HG03060 (cell line): ENCODE measurements around the gene CCNI.
"Not testable (repeated sequence)": the region's sequence is repeated elsewhere in the genome, so short reads cannot be mapped to it uniquely, and the experiment has no call there.

ENCODE experiments used
- ATAC-seq: cut with Tn5 transposase; IDR thresholded peaks from one replicate; pipeline ENCODE4 v1.9.1; 2021; ENCODE audit warnings: low read depth, moderate number of reproducible peaks; ENCODE audit not compliant: unreplicated experiment

The CCNI gene

GRCh38 chr4:77075869-77076799 lies at the start of gene CCNI:
CCNI (minus strand) TSS chr4:77075989; CDS start chr4:77066362, 9,627 bp downstream.
- ATAC-seq: peak; percentile 43

- no peak for ATAC-seq
These were observed 48.8 kb upstream of the CCNI start for GRCh38 chr4:77124576-77124975.

- no peak for ATAC-seq
These were observed 47.6 kb upstream of the CCNI start for GRCh38 chr4:77123411-77123810.

- no peak for ATAC-seq
These were observed 46.9 kb upstream of the CCNI start for GRCh38 chr4:77122656-77123055.

- no peak for ATAC-seq
These were observed 46.0 kb upstream of the CCNI start for GRCh38 chr4:77121736-77122240.

- no peak for ATAC-seq
These were observed 45.2 kb upstream of the CCNI start for GRCh38 chr4:77120886-77121508.

GRCh38 chr4:77117721-77118120 lies 41.9 kb upstream of the CCNI start:
- ATAC-seq: no peak

- ATAC-seq: no peak
These were observed 37.3 kb upstream of the CCNI start for GRCh38 chr4:77113069-77113468.

GRCh38 chr4:77110730-77111129 lies 34.9 kb upstream of the CCNI start:
- ATAC-seq: no peak

GRCh38 chr4:77104791-77105540 lies 29.2 kb upstream of the CCNI start:
- ATAC-seq: no peak

GRCh38 chr4:77104388-77104787 lies 28.6 kb upstream of the CCNI start:
- no peak for ATAC-seq

GRCh38 chr4:77100234-77100633 lies 24.4 kb upstream of the CCNI start:
- ATAC-seq: no peak

GRCh38 chr4:77097611-77098010 lies 21.8 kb upstream of the CCNI start:
- no peak for ATAC-seq

GRCh38 chr4:77095101-77095821 lies 19.5 kb upstream of the CCNI start:
- peak; percentile 92 for ATAC-seq

- ATAC-seq: no peak
These were observed 18.7 kb upstream of the CCNI start for GRCh38 chr4:77094496-77094895.

GRCh38 chr4:77093401-77093800 lies 17.6 kb upstream of the CCNI start:
- ATAC-seq: no peak

GRCh38 chr4:77092975-77093374 lies 17.2 kb upstream of the CCNI start:
- no peak for ATAC-seq

- no peak for ATAC-seq
These were observed 14.1 kb upstream of the CCNI start for GRCh38 chr4:77089866-77090265.

GRCh38 chr4:77087027-77087426 lies 11.2 kb upstream of the CCNI start:
- not testable (repeated sequence) for ATAC-seq

GRCh38 chr4:77084019-77084639 lies 8.3 kb upstream of the CCNI start:
- ATAC-seq: no peak
